Measurements from ENCODE around the gene NUSAP1.
"Not testable (repeated sequence)": the region's sequence is repeated elsewhere in the genome, so short reads cannot be mapped to it uniquely, and the experiment has no call there.

Gene NUSAP1

GRCh38 chr15:41416742-41417417, 84.2 kb downstream of the NUSAP1 start, which contains the start of gene RTF1:
RTF1 (plus strand) TSS chr15:41417095; CDS start chr15:41417116, 21 bp downstream.
- peak; percentile 95 for DNase-seq

GRCh38 chr15:41417418-41418195, 84.9 kb downstream of the NUSAP1 start:
- DNase-seq = peak; percentile 68

- DNase-seq = no peak
Measured at GRCh38 chr15:41423979-41424659, 91.4 kb downstream of the NUSAP1 start.

GRCh38 chr15:41424809-41425208, 92.1 kb downstream of the NUSAP1 start:
- DNase-seq = peak; percentile 23

GRCh38 chr15:41425907-41426306, 93.2 kb downstream of the NUSAP1 start:
- not testable (repeated sequence) for DNase-seq

GRCh38 chr15:41429003-41429890, 96.6 kb downstream of the NUSAP1 start:
- DNase-seq = peak; percentile 27
